SK-N-SH treated with all-trans-retinoic acid at 6 μM for 48 hours (cell line): ENCODE data around the gene RASAL2.

Experiments
- ATAC-seq: fragments of 200-7000 bp; cut with Tn5 transposase; 3 replicates; pipeline ENCODE4 v1.9.1; 2020; ENCODE audit warnings: mild to moderate bottlenecking, moderate library complexity
- ARNTL ChIP-seq: fragments of 450-650 bp; formaldehyde crosslinking; IDR thresholded peaks from 2 replicates; pipeline ENCODE4 v1.5.0; 2020; ENCODE audit warnings: low read depth, mild to moderate bottlenecking, moderate library complexity, borderline replicate concordance
- BACH2 ChIP-seq: fragments of 250-450 bp; sonication (Bioruptor Pico); IDR thresholded peaks from 2 replicates; pipeline ENCODE4 v1.9.0; 2021; ENCODE audit warnings: mild to moderate bottlenecking, borderline replicate concordance
- CREB5 ChIP-seq: fragments of 250-450 bp; sonication (Bioruptor Pico); IDR thresholded peaks from 2 replicates; pipeline ENCODE4 v1.5.1; 2020; ENCODE audit warnings: low read depth, mild to moderate bottlenecking, moderate library complexity
- CSRNP3 ChIP-seq: fragments of 250-450 bp; sonication (Bioruptor Pico); IDR thresholded peaks from 2 replicates; pipeline ENCODE4 v1.5.1; 2021; ENCODE audit warnings: mild to moderate bottlenecking, moderate library complexity
- ESRRG ChIP-seq: fragments of 250-450 bp; sonication (Bioruptor Pico); IDR thresholded peaks from 2 replicates; pipeline ENCODE4 v1.6.1; 2021; ENCODE audit warnings: mild to moderate bottlenecking
- ISL1 ChIP-seq: fragments of 250-450 bp; sonication (Bioruptor Pico); IDR thresholded peaks from 2 replicates; pipeline ENCODE4 v2.1.2; 2022; ENCODE audit warnings: mild to moderate bottlenecking, moderate library complexity
- OSR1 ChIP-seq: fragments of 250-450 bp; sonication (Bioruptor Pico); IDR thresholded peaks from 2 replicates; pipeline ENCODE4 v1.8.0; 2022; ENCODE audit warnings: moderate library complexity, mild to moderate bottlenecking, inconsistent platforms
- POU6F1 ChIP-seq: fragments of 250-450 bp; sonication (Bioruptor Pico); IDR thresholded peaks from 2 replicates; pipeline ENCODE4 v1.8.0; 2021; ENCODE audit warnings: low read depth, mild to moderate bottlenecking, moderate library complexity, borderline replicate concordance
- PPARA ChIP-seq: fragments of 250-450 bp; sonication (Bioruptor Pico); IDR thresholded peaks from 2 replicates; pipeline ENCODE4 v1.5.0; 2020; ENCODE audit warnings: mild to moderate bottlenecking, borderline replicate concordance
- SNAI2 ChIP-seq: fragments of 250-450 bp; sonication (Bioruptor Pico); IDR thresholded peaks from 2 replicates; pipeline ENCODE4 v1.5.0; 2020; ENCODE audit warnings: mild to moderate bottlenecking, moderate library complexity
- TOX ChIP-seq: fragments of 250-450 bp; sonication (Bioruptor Pico); IDR thresholded peaks from 2 replicates; pipeline ENCODE4 v1.8.0; 2021; ENCODE audit warnings: mild to moderate bottlenecking, moderate library complexity, borderline replicate concordance
- ZC3H10 ChIP-seq: fragments of 250-450 bp; sonication (Bioruptor Pico); IDR thresholded peaks from 2 replicates; pipeline ENCODE4 v1.5.1; 2021; ENCODE audit warnings: mild to moderate bottlenecking, moderate library complexity
- ZFP3 ChIP-seq: fragments of 250-450 bp; sonication (Bioruptor Pico); IDR thresholded peaks from 2 replicates; pipeline ENCODE4 v1.5.0; 2020; ENCODE audit warnings: mild to moderate bottlenecking, moderate library complexity
- ZNF565 ChIP-seq: fragments of 450-650 bp; formaldehyde crosslinking; conservative IDR thresholded peaks from 2 replicates; pipeline ENCODE4 v1.5.0; 2020; ENCODE audit warnings: low read depth, mild to moderate bottlenecking, moderate library complexity
- ZNF70 ChIP-seq: fragments of 450-650 bp; formaldehyde crosslinking; IDR thresholded peaks from 2 replicates; pipeline ENCODE4 v1.5.0; 2020; ENCODE audit warnings: mild to moderate bottlenecking, moderate library complexity
- ZNF8 ChIP-seq: fragments of 450-650 bp; formaldehyde crosslinking; IDR thresholded peaks from 2 replicates; pipeline ENCODE4 v1.5.0; 2020; ENCODE audit warnings: mild to moderate bottlenecking, moderate library complexity
- TF ChIP-seq, protein P1 (sequence below): fragments of 250-450 bp; sonication (Bioruptor Pico); IDR thresholded peaks from 2 replicates; pipeline ENCODE4 v1.8.0; 2020; ENCODE audit warnings: mild to moderate bottlenecking, moderate library complexity, borderline replicate concordance
- TF ChIP-seq, protein P2 (sequence below): fragments of 250-450 bp; sonication (Bioruptor Pico); IDR thresholded peaks from 2 replicates; pipeline ENCODE4 v1.5.0; 2020; ENCODE audit warnings: mild to moderate bottlenecking, moderate library complexity

The RASAL2 gene

GRCh38 chr1:178360421-178360820 lies 266.5 kb downstream of the RASAL2 start:
- no peak for ATAC-seq
- TF ChIP-seq PPARA (CRISPR knock-in tag) = no peak

DNA sequence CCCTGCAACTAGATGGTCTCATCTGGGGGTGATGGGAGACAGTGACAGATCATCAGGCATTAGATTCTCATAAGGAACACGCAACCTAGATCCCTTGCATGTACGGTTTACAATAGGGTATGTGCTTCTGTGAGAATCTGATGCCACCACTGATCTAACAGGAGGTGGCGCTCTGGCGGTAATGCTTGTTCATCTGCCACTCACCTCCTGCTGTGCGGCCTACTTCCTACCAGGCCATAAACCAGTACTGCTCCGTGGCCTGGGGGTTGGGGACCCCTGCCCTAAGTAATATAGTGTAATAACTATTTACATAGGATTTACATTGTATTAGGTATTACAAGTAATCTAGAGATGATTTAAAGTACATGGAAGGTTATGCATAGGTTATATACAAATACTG lies 267.9 kb downstream of the RASAL2 start:
- TF ChIP-seq CREB5 (CRISPR knock-in tag) = no peak
- ATAC-seq = peak; percentile 25; the same call in 2 of the 3 replicates

DNA sequence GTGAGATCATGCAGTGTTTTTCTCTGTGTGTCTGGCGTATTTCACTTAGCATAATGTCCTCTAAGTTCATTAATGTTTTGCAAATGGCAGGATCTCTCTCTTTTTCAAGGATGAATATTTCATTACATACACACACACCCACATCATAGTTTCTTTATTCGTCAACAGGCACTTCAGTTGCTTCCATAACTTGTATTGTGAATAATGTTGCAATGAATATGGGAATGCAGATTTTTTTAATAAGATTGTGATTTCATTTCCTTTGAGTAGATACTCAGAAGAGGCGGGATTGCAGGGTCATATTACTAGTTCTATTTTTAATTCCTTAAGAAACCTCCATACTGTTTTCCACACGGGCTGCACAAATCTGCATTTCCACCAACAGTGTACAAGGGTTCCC lies 268.8 kb downstream of the RASAL2 start:
- no peak for TF ChIP-seq ZNF565 (CRISPR knock-in tag)
- no peak for TF ChIP-seq CSRNP3 (CRISPR knock-in tag)
- TF ChIP-seq ZC3H10 (CRISPR knock-in tag) = no peak
- peak; percentile 48; the same call in 1 of the 2 replicates for TF ChIP-seq TOX (CRISPR knock-in tag)
- ATAC-seq = peak; percentile 91

DNA sequence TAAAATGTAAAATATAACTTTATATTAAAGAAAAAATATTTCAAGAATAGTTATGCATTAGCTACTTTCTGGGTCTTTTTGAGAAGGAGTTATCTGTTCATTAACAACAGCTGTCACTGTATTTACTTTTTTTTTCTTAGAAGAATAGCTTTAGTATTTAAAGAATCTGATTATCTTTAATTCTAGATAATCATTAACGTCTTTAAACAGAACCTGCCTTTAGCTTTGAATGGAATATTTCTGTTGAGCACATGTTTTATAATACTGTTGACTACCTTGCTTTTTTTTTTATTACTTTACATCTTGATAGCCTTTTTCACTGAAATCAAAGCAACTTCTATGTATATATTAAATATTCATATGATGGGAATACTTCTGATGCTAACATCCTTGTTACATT lies 270.9 kb downstream of the RASAL2 start:
- TF ChIP-seq ZNF70 (no peak), ZC3H10 (CRISPR knock-in tag) (no peak), POU6F1 (CRISPR knock-in tag) (no peak)
- TF ChIP-seq, all 23 proteins: peak for 0

DNA sequence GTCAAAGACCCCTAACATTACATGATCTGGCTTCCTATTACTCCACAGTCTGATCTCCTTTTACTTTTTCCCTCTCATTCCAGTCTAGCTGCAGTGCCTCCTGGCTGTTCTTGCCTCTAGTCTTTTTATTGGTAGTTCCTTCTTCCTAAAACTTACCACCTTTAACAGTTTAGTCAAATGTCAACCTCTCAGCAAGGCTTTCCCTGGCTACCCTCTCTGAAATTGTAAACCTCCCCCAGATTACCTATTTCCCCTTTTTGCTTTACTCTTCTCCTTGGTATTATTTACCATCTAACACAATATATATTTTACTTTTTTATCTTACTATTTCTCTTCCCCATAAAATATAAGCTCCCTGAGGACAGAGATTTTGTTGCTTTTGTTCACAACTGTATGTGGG lies 273.2 kb downstream of the RASAL2 start:
- no peak for ATAC-seq
- TF ChIP-seq ARNTL (CRISPR knock-in tag) (no peak), ZNF8 (CRISPR knock-in tag) (no peak), PPARA (CRISPR knock-in tag) (no peak), ZFP3 (CRISPR knock-in tag) (no peak), ZNF70 (no peak), BACH2 (no peak), SNAI2 (no peak), TOX (CRISPR knock-in tag) (no peak), CREB5 (CRISPR knock-in tag) (no peak), OSR1 (CRISPR knock-in tag) (no peak), CSRNP3 (CRISPR knock-in tag) (no peak), ZNF565 (CRISPR knock-in tag) (no peak), ESRRG (CRISPR knock-in tag) (no peak), POU6F1 (CRISPR knock-in tag) (no peak), ZC3H10 (CRISPR knock-in tag) (no peak), ISL1 (CRISPR knock-in tag) (no peak)
- TF ChIP-seq, protein P1, sequence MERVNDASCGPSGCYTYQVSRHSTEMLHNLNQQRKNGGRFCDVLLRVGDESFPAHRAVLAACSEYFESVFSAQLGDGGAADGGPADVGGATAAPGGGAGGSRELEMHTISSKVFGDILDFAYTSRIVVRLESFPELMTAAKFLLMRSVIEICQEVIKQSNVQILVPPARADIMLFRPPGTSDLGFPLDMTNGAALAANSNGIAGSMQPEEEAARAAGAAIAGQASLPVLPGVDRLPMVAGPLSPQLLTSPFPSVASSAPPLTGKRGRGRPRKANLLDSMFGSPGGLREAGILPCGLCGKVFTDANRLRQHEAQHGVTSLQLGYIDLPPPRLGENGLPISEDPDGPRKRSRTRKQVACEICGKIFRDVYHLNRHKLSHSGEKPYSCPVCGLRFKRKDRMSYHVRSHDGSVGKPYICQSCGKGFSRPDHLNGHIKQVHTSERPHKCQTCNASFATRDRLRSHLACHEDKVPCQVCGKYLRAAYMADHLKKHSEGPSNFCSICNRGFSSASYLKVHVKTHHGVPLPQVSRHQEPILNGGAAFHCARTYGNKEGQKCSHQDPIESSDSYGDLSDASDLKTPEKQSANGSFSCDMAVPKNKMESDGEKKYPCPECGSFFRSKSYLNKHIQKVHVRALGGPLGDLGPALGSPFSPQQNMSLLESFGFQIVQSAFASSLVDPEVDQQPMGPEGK (CRISPR knock-in tag) = no peak
- TF ChIP-seq, protein P2, sequence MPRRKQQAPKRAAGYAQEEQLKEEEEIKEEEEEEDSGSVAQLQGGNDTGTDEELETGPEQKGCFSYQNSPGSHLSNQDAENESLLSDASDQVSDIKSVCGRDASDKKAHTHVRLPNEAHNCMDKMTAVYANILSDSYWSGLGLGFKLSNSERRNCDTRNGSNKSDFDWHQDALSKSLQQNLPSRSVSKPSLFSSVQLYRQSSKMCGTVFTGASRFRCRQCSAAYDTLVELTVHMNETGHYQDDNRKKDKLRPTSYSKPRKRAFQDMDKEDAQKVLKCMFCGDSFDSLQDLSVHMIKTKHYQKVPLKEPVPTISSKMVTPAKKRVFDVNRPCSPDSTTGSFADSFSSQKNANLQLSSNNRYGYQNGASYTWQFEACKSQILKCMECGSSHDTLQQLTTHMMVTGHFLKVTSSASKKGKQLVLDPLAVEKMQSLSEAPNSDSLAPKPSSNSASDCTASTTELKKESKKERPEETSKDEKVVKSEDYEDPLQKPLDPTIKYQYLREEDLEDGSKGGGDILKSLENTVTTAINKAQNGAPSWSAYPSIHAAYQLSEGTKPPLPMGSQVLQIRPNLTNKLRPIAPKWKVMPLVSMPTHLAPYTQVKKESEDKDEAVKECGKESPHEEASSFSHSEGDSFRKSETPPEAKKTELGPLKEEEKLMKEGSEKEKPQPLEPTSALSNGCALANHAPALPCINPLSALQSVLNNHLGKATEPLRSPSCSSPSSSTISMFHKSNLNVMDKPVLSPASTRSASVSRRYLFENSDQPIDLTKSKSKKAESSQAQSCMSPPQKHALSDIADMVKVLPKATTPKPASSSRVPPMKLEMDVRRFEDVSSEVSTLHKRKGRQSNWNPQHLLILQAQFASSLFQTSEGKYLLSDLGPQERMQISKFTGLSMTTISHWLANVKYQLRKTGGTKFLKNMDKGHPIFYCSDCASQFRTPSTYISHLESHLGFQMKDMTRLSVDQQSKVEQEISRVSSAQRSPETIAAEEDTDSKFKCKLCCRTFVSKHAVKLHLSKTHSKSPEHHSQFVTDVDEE = no peak

More for the DNA sequence above, 270.9 kb downstream of the RASAL2 start:
- no peak for ATAC-seq
